ENCODE results near the gene RIPOR3. TPM values are rescaled to one million over a fixed set of nuclear protein-coding genes. Genes with fewer than 3 reads are reported as not detected.

RIPOR3 gene
- total RNA-seq, 1 experiment from 2014 or later, result 0.58 TPM

DNA sequence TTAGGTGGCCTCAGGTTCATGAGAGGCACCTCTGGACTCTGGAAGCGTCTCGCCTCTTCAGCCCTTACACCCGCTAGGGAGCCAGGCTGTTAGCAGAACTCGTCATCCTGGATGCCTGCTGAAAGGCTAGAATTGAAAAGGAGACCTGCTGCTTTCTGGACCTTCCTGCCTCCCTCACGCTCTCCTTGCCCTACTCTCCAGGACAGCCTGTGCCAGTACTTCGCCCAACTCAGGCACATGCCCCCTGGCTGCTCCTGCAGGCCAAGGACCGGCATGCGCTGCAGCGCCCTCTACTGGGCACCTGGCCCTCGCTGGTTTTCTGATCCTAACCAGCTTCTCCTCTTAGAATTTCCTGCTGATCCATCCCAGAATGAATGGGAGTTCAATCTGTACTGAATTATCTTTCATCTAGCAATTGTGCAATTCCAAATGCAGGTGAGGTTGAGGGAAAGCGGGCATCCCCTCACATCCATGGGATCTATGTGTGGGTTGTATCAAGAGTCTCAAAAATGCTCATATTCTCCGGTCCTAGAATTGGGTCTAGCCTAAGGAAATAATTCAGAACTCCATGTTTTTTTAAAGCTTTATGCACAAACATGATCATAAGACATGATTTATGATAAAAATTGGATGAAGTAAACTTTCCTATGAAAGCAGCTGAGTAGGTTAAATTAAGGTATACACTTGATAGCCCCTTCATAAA is 103.2 kb downstream of the RIPOR3 start:
- DNase-seq (ENCODE audit: low spot score), result peak; percentile 64

DNA sequence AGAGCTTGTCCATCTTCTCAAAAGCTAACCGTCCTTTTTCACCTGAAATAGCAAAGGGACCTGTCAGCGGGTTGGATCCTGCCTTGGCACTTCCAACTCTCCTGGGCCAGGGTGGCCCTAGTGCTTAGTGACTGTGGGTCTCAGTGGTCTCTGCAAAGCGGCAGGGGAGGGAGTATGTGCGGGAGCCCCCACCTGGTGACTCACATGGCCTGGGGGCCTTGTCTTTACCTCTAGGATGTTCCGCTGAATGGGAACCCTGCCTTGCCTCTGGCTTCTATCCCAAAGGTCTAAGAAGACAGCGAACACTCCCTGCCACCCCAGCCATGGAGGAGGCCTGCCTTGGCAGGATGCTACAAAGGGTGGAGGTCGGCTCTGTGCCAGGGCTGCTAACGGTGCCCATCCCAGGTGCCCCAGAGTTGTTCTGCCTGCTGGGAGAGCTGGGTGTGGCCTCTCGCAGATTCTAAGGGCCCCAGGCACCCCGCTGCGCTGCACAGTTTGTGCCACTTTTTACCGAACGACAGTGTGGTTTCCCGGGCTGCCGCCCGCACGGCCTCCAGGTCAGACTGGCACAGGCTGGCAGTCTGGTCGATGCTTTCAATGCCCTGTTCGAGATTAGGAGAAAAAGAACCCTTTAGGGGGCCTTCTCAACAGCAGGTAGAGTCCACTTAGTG is 103.9 kb downstream of the RIPOR3 start:
- DNase-seq (ENCODE audit: low spot score), result no peak

DNA sequence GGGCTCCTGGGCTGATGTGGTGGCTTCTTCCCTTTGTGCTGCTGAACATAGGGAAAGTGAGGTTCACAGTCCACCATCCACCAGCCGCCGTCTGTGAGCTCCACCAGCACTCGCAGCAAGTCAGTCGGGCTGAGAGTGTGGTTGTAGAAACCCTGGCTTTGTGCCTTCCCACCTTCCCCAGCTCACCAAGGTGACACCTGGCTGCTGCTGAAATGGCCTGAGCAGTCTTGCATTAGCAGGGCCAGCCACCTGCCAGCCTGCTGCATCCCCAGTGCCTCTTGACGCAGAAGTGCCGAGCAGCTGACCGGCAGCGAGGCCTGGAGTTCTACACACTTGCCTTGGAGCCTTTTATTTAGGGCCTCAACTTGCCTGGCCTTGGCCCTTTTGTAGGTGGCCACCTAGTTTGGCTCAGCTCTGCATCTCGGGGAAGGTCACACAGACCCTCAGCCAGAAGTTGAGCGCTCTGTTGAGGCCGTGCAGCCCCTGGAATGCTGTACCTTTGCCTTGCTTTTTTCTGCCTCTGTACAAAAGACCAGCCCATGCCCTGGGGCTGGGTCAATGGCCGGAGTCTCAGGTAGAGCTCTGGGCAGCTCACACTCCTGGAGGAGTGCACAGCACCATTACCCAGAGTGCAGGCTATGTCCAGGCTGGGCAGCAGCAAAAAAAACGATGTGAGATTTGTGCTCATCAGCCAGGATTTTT is 104.7 kb downstream of the RIPOR3 start:
- DNase-seq (ENCODE audit: low spot score), result no peak

DNA sequence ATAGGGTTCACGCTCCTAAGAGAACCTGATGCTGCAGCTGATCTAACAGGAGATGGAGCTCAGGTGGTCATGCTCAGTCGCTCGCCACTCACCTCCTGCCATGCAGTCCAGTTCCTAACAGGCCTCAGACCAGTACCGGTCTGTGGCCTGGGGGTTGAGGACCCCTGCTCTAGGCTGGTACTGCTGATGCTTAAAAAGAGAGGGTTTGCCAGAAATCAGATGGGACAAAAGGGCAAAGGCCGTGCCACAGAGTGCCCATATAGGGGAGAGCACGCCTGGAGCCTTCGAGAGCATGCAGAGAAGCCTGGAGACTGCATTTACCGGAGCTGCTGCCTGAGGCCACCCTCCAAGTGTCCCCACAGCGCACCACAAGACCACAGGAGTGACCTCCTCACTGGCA is 105.7 kb downstream of the RIPOR3 start:
- no peak for DNase-seq (ENCODE audit: low spot score)

DNA sequence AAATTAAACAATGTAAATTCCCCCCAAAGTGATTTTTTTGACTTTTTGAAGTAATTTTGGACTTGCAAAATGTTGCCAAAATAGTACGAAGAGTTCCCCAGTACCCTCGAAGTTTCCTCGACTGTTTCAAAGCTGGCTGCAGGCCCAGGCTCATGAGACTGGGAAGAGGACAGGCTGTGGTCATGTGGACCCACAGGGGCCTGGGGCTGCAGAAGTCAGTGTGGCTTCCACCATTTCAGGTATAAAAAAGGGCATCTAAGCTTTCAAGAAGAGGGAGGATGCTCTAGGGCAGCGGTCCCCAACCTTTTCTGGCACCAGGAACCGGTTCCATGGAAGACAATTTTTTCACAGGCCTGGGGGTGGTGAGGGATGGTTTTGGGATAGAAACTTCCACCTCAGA is 106.1 kb downstream of the RIPOR3 start:
- DNase-seq (ENCODE audit: low spot score), result no peak

DNA sequence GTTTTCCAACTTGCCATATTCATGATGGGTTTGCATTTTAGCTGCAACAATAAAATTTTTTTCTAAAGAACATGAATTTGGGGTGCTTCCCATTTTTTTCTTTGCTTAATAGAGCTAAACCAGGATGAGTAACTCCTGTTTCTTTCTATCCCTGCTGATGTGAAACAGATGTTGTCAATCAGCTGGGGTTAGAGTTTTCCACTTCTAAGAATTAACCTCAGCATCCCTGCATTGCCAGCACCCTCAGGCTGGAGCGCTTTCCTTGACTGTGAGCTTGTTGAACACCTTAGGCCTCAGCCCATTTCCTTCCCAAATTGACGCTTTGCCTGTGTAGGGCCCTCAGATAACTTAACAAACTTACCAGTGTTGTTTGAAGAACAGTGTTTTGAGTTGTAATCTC is 106.7 kb downstream of the RIPOR3 start:
- no peak for DNase-seq (ENCODE audit: low spot score)

DNA sequence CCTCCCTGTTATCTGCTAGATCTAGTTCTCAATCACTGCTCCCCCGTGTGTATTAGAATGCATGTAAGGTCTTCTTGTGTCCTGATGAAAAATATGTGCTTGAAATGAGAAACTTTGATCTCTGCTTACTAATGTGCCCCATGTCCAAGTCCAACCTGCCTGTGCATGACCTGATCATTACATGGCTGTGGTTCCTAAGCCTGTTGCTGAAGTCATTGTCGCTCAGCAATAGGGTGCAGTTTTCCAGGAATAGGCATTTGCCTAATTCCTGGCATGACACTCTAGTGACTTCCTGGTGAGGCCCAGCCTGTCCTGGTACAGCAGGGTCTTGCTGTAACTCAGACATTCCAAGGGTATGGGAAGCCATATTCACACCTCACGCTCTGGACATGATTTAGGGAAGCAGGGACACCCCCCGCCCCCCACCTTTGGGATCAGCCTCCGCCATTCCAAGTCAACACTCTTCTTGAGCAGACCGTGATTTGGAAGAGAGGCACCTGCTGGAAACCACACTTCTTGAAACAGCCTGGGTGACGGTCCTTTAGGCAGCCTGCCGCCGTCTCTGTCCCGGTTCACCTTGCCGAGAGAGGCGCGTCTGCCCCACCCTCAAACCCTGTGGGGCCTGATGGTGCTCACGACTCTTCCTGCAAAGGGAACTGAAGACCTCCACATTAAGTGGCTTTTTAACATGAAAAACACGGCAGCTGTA is 107.7 kb downstream of the RIPOR3 start:
- DNase-seq (ENCODE audit: low spot score), result no peak

DNA sequence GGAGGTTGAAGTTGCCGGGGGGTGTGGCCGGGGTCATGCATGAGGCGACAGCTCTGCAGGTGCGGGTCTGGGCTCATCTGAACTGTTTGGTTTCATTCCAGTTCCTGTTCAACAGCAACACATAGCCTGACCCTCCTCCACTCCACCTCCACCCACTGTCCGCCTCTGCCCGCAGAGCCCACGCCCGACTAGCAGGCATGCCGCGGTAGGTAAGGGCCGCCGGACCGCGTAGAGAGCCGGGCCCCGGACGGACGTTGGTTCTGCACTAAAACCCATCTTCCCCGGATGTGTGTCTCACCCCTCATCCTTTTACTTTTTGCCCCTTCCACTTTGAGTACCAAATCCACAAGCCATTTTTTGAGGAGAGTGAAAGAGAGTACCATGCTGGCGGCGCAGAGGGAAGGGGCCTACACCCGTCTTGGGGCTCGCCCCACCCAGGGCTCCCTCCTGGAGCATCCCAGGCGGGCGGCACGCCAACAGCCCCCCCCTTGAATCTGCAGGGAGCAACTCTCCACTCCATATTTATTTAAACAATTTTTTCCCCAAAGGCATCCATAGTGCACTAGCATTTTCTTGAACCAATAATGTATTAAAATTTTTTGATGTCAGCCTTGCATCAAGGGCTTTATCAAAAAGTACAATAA is 108.6 kb downstream of the RIPOR3 start:
- no peak for DNase-seq (ENCODE audit: low spot score)

DNA sequence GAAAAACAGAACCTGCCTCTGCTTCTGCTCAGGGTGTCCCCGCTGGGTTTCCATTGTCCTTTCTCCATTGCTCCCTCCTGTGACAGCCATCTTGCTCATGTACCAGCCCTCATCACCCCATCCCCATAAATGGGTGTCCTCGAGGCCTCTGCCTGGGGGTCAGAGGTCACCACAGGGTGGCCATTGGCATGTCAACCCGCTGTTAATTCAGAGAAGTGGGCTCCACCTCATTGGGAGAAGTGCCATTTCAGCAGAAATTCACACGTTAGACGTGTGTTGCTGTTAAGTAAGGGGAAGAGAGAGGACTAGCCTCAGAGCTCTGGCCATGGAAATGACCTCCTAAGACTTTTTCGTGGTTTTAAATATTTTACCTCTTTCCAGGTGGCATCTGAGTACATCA is 109.2 kb downstream of the RIPOR3 start:
- DNase-seq (ENCODE audit: low spot score), result no peak

DNA sequence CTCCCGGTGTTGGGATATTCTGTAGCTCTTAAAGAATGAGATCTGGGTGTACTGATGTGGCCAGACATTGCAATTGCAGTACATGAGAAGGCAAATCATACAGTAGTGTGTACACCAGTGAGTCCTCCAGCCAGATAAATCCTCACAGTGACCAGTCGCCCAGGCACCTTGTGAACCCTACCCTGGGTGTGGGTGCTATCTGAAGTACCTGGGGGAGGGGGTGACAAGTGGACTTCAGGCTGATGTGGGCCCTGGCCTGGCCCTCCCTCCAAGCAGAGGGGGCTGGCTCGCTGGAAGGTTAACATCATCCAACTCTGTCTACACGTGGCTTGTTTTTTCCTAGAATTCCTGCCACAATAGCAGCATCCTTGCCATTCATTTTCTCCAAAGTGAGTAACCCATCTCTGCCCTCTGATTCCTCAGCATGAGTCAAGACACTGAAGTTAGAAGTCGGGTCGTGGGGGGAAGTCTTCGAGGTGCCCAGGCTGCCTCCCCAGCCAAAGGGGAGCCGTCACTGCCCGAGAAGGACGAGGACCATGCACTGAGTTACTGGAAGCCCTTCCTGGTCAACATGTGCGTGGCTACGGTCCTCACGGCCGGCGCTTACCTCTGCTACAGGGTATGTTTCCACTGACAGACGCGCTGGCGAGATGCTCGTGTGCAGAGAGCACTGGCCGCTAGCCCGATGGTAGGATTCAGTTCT is 110.3 kb downstream of the RIPOR3 start:
- no peak for DNase-seq (ENCODE audit: low spot score)

DNA sequence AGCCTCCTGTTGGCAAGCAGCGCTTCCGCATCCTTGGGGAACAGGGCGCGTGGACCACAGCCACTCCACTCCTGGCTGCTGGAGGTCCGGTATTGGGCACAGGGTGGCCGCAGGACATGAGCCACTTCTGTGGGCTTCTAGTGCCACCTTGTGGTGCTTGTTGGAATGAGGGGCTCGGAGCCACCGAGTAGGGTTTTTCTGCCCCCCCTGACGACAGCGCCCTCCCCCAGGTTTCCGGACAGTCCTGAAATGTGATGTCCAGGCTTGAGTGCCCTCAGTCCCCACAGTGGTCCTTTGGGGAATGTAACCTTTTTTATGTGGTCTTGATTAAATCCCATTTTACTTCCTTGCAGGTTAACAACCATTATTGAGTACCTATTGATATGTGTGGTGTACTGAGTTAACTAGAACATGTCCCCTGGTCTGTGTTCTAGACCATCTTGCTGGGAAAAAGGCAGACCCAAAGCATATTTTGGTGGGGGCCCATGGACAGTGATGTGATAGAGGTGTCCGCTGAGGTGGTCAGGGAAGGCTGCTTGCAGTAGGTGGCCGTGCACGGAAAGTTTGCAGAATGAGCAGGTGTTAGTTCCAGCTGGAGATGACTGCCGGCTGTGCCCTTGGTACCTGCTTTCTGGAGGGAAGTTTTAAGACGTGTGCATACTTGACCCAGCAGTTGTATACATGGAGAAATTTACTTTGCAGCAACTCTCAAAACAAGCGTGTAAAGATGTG is 111.2 kb downstream of the RIPOR3 start:
- peak; percentile 44 for DNase-seq (ENCODE audit: low spot score)

DNA sequence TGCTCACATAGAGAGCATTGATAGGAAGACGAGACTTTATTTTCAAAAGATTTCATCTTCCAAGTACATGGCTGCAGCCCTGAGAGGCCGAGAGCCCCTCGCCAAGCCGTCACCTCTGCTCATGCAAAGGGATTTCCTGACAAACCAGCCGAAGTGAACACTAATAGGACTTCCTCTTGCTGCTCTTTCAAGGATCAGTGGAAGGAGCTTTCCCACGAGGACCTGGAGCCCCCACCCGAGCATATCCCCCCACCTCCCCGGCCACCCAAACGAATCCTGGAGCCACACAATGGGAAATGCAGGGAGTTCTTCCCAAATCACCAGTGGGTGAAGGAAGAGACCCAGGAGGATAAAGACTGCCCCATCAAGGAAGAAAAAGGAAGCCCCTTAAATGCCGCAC is 111.8 kb downstream of the RIPOR3 start:
- no peak for DNase-seq (ENCODE audit: low spot score)

DNA sequence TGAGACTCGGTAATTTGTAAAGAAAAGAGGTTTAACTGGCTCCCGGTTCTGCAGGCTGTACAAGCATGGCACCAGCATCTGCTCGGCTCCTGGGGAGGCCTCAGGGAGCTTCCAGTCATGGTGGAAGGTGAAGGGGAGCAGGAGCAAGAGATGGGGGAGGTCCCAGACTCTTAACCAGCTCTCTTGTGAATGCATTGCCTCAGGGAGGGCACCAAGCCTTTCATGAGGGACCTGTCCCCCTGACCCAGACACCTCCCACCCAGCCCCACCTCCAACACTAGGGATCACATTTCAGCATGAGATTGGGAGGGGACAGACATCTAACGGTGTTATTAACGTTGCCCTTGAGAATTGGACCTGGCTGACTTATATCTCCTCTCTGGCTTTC is 112.6 kb downstream of the RIPOR3 start:
- no peak for DNase-seq (ENCODE audit: low spot score)

DNA sequence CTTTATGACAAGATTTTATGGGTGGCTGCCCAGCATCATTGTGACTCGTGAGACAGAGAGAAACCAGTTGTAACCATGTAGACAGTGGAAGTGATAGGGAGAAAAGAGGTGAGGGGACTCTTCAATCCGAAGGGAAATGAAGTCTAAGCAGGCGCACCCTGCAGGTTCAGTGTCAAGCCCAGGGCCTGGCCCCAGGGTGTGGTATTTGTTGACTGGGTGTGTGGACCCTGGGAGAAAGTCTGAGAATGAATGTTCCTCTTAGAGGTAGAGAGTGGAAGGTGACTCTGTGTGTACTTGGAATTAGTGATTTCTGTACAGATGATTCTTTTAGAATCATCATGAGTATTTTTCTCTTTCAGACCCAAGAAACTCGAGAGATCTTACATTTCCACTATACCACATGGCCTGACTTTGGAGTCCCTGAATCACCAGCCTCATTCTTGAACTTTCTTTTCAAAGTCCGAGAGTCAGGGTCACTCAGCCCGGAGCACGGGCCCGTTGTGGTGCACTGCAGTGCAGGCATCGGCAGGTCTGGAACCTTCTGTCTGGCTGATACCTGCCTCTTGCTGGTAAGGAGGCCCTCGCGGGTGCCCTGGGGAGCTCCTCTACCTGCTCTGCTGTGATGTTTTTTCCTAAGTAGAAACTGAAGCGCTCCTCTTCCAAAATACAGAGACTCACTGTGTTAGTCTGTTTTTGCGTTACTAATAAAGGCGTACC is 113.1 kb downstream of the RIPOR3 start:
- no peak for DNase-seq (ENCODE audit: low spot score)

DNA sequence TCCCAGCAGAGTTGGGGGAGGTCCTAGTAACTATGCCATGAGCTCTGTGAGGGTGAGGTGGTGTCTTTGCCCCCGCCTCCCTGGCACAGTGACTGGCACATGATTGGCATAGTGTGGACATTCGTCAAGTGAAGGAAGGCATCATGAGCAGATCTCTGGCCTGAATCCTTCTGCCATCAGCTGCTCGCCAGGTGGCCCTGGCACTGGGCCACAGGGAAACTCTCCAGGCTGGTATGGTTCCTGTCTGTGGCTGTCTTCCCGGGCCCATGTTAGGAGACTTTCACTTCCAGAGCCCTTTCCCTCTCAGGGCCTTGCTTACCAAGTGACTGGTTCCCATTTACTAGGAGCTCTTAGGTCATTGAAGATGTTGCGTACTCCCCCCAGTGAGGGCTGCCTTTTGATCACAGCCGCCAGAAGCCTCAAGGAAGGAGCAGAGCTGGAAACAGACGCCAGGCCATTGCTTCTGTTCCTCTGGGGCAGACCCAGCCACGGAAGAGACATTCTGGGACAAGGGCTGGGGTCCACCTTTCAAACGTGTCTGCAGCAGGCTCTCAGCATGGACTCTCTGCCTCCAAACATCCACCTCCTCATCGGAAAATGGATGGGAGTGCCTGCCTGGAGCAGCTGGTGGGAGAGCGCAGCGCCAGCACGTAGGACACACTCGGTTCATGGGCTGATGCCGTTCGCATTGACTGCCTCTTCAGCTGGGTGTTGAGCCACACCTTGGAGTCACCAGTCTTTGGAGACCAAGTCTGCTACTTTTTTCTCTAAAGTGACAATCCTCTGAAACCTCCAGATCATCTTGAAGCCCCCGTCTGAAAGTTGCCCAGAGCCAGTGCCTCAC is 113.9 kb downstream of the RIPOR3 start:
- no peak for DNase-seq (ENCODE audit: low spot score)

DNA sequence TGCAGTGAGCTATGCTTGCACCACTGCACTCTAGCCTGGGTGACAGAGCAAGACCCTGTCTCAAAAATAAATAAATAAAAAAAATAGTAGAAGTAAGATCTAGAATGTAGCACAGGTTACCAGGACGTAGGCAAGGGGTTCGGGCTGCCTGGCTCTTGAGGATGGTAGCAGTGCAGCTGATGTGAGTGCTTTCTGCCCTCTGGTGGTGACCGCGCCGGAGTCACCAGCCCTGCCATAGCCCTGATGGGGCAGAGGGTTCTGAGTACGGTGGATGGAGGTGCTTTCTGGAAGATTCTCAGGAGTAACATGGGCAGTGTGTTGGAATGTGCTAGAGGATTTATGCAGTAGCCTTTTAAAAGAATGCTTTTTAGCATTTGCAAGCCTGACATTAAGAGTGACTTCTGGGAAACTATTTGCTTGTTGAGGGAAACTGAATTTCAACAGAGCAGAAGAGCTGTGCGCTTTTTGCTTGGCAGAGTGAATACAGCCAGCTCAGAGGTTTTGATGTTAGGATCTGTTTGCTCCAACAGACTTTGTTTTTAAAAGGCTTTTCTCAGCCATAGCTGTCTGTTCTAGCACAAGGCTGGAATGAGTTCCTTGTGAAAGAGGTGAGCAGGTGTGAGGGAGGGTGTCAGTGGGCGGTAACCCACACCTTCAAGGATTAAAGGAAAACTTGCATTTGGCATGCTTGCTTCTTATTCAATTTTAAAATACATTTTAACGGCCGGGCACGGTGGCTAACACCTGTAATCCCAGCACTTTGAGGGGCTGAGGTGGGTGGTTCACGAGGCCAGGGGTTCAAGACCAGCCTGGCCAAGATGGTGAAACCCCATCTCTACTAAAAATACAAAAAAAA is 115.2 kb downstream of the RIPOR3 start:
- DNase-seq (ENCODE audit: low spot score), result peak; percentile 43

DNA sequence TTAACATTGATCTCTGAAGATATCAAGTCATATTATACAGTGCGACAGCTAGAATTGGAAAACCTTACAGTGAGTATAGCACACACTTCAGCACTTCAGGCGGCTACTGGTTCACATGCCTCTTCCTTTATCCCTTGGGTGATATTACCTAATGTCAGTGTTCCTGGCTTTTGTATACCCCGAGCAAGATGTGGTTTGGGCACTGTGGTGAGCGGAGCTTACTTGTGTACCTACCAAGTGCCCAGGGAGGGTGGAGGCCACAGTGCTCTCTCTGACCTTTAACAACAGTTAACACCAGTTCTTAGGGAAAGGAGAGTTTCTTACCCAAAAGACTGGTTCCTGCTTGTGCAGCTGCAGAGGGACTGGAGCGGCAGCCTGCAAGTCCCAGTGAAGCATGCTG is 116.8 kb downstream of the RIPOR3 start:
- DNase-seq (ENCODE audit: low spot score), result no peak

DNA sequence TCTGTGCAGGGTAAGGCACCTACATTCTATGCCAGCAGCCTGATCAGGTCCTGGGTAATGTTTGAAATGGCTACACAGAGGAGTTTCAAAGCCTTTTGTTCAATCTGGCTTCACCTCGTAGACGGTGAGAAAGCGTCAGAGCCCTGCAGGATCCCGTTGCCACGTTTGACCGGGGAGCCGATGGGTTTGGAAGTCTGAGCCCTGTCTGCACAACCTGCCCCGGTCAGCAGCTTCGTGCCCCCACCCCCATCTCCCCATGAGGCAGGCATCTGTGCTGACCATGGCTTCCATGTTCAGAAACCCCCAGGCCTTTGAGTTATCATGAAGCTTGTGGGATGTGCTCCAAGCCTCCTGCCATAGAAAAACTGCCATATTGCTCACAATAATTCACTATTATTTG is 117.2 kb downstream of the RIPOR3 start:
- no peak for DNase-seq (ENCODE audit: low spot score)

All from H4 (cell line).